ENCODE measurements around the gene RETN.

Gene RETN

GRCh38 chr19:7668842-7669241 is at the start of gene RETN:
Gene RETN (plus strand): TSS chr19:7669049. CDS start chr19:7669327, 278 bp downstream.
- no peak for DNase-seq

- no peak for DNase-seq
Measured at GRCh38 chr19:7619671-7620441, 49.0 kb upstream of the RETN start.

GRCh38 chr19:7620442-7621412 is 48.1 kb upstream of the RETN start:
- DNase-seq, result no peak

- DNase-seq, result no peak
Measured at GRCh38 chr19:7622933-7623685, 45.7 kb upstream of the RETN start.

- DNase-seq, result no peak
Measured at GRCh38 chr19:7623725-7624603, 44.9 kb upstream of the RETN start.

- DNase-seq, result no peak
Measured at GRCh38 chr19:7624810-7625209, 44.0 kb upstream of the RETN start.

GRCh38 chr19:7625763-7626372 is 43.0 kb upstream of the RETN start:
- DNase-seq, result no peak

GRCh38 chr19:7627166-7627565 is 41.7 kb upstream of the RETN start:
- DNase-seq, result no peak

- DNase-seq, result no peak
Measured at GRCh38 chr19:7628589-7629311, 40.1 kb upstream of the RETN start.

- peak; percentile 99 for DNase-seq
Measured at GRCh38 chr19:7629347-7630054, 39.3 kb upstream of the RETN start, which contains the start of the genes PET100 and XAB2. Gene PET100 (plus strand): TSS chr19:7629793. CDS start chr19:7629834, 41 bp downstream. Gene XAB2 (minus strand): TSS chr19:7629545. CDS start chr19:7629527, 18 bp downstream.

- no peak for DNase-seq
Measured at GRCh38 chr19:7631577-7631976, 37.3 kb upstream of the RETN start.

GRCh38 chr19:7632340-7633203 is 36.3 kb upstream of the RETN start:
- no peak for DNase-seq

GRCh38 chr19:7633698-7634097 is 35.2 kb upstream of the RETN start, which contains the start of gene PCP2:
Gene PCP2 (minus strand): TSS chr19:7633719. CDS start chr19:7633457, 262 bp downstream.
- DNase-seq, result no peak

- DNase-seq, result no peak
Measured at GRCh38 chr19:7635670-7636069, 33.2 kb upstream of the RETN start.

- no peak for DNase-seq
Measured at GRCh38 chr19:7636317-7636690, 32.5 kb upstream of the RETN start.

- peak; percentile 92 for DNase-seq
Measured at GRCh38 chr19:7636691-7637373, 32.0 kb upstream of the RETN start, which contains the start of gene STXBP2. Gene STXBP2 (plus strand): TSS chr19:7637110. CDS start chr19:7637150, 40 bp downstream.

- peak; percentile 10 for DNase-seq
Measured at GRCh38 chr19:7637374-7638256, 31.2 kb upstream of the RETN start.
